Activated naive CD4-positive, alpha-beta T cell treated with anti-CD3 and anti-CD28 coated beads, Interleukin-2, amount 50 U/mL, for 24 hours (primary cell): Measurements from ENCODE around the gene GAB1.

ENCODE experiments used
- H3K27ac Mint-ChIP-seq: one replicate; pipeline ENCODE4 v1.8.0; 2021; ENCODE audit warnings: mild to moderate bottlenecking, mixed read lengths
- H3K27me3 Mint-ChIP-seq: one replicate; pipeline ENCODE4 v1.8.0; 2021; ENCODE audit warnings: mixed read lengths
- H3K36me3 Mint-ChIP-seq: one replicate; pipeline ENCODE4 v1.8.0; 2021; ENCODE audit warnings: mixed read lengths
- H3K4me1 Mint-ChIP-seq: one replicate; pipeline ENCODE4 v1.8.0; 2021; ENCODE audit warnings: mixed read lengths
- H3K4me3 Mint-ChIP-seq: one replicate; pipeline ENCODE4 v1.8.0; 2021; ENCODE audit warnings: mild to moderate bottlenecking, mixed read lengths
- H3K9me3 Mint-ChIP-seq: one replicate; pipeline ENCODE4 v1.8.0; 2021; ENCODE audit warnings: mixed read lengths

GAB1 gene

DNA sequence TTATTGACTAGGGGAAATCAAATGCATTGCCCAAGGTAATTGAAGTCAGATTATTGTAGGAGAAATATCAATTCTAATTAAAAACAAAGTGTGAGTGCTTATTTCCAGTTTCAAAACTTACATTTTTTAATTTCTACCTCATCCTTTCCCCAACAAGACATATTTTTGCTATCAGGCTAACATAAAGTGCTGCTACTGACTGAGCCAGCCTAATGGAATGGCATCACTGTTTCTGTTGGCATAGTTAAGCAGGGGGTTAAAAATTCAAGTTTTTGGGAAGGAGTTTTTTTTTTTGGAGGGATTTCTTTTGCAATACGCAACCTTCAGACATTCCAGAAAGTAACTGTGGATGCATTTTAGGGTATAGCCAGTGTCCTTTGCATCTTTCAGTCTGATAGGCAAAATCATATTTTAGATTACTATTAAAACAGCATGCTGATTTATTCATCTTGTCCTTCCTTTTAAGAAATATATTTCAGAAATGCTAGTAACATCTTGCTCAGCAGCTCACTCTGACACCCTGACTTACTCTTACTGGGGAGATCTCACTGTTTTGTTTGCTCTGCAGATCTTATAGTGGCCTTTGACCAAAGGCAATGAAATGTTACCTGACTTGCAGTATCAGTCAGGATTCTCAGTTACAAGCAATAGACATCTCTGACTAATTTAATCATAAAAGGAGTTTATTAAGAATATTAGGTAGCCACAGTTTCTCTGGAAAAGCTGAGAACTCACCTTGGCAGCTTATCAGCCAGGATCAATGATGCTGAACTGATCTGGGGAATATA is 24.4 kb downstream of the GAB1 start:
- H3K27me3 Mint-ChIP-seq = peaks cover 1% of the 10 kb centered on the region
- H3K27ac Mint-ChIP-seq = no peak overlapping the region
- peaks cover 3% of the 10 kb centered on the region for H3K36me3 Mint-ChIP-seq
- H3K9me3 Mint-ChIP-seq = no peaks in the 10 kb centered on the region
- no peak overlapping the region for H3K4me3 Mint-ChIP-seq
- H3K4me1 Mint-ChIP-seq = peaks cover 26% of the 10 kb centered on the region

DNA sequence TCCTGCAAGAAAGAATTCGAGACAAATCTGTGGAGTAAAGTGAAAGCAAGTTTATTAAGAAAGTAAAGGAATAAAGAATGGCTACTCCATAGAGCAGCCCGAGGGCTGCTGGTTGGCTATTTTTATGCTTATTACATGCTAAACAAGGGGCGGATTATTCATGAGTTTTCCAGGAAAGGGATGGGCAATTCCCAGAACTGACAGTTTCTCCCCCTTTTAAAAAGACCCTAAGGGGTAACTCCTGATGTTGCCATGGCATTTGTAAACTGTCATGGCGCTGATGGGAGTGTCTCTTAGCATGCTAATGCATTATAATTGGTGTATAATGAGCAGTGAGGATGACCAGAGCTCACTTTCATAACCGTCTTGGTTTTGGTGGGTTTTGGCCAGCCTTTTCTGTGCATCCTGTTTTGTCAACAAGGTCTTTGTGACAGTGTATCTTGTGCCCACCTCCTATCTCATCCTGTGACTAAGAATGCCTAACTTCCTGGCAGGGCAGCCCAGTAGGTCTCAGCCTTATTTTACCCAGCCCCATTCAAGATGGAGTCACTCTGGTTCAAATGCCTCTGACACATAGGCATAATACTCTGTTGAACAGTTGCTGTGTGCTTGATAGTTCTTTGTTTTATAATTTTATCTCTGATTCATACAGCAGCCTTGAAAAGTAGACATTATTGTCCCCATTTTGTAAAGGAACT is 25.8 kb downstream of the GAB1 start:
- no peak overlapping the region for H3K27ac Mint-ChIP-seq
- no peak overlapping the region for H3K4me3 Mint-ChIP-seq
- H3K27me3 Mint-ChIP-seq = peaks cover 1% of the 10 kb centered on the region

DNA sequence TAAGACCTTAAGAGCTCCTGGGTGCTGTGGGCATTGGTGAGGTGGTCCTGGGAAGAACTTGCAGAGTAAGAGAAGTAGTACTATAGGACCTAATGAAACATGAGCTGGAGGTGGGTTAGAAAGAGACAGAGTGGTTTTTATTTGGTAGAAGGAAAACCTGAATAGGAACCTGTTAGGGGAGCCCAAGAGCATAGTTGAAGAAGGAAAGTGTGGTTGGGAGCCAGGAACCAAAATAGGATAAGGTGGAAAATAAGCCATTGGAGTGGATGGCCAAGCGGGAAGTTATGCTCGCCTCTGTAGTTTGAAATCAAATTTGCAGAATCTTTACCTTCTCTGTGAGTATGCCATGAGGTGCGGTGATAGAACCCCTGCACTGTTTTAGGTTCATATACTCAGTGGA is 26.7 kb downstream of the GAB1 start:
- Mint-ChIP-seq H3K9me3 (no peaks in the 10 kb centered on the region), H3K27me3 (peaks cover 1% of the 10 kb centered on the region), H3K36me3 (peaks cover 3% of the 10 kb centered on the region), H3K4me1 (peaks cover 22% of the 10 kb centered on the region), H3K27ac (no peak overlapping the region), H3K4me3 (no peak overlapping the region)

More for the DNA sequence above, 25.8 kb downstream of the GAB1 start:
- peaks cover 3% of the 10 kb centered on the region for H3K36me3 Mint-ChIP-seq
- H3K9me3 Mint-ChIP-seq = no peaks in the 10 kb centered on the region
- H3K4me1 Mint-ChIP-seq = peaks cover 22% of the 10 kb centered on the region

DNA sequence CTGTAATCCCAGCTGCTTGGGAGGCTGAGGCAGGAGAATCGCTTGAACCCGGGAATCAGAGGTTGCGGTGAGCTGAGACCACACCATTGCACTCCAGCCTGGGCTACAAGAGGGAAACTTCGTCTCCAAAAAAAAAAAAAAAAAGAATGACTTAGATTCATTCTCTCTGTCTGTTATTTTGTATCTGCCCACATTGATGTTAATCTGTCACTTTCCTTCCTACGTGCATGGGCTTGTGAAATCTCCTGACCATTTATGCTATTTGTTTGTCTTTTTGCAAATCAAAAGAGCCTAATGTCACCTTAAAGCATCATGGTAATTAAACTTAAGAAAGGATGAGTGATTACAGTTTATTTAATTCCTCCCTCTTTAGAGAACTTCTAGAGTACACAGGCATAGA is 27.4 kb downstream of the GAB1 start:
- peaks cover 3% of the 10 kb centered on the region for H3K36me3 Mint-ChIP-seq
- H3K4me3 Mint-ChIP-seq = no peak overlapping the region
- no peak overlapping the region for H3K27ac Mint-ChIP-seq
- H3K27me3 Mint-ChIP-seq = peaks cover 1% of the 10 kb centered on the region
- H3K4me1 Mint-ChIP-seq = peaks cover 15% of the 10 kb centered on the region
- no peaks in the 10 kb centered on the region for H3K9me3 Mint-ChIP-seq

DNA sequence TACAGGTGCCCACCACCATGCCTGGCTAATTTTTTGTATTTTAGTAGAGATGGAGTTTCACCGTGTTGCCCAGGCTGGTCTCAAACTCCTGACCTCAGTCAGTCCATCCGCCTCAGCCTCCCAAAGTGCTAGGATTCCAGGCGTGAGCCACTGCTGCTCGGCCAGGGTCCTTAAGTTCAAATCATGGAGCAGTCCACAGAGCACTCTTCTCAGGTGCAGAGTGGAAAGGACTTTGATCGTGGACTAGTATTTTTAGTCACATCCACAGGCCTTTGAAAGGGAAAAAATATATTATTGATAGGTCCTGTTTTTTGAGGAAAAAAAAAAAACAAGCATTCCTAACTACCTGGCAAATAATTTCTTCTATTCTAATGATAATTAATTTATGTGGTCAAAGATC is 31.2 kb downstream of the GAB1 start:
- H3K27me3 Mint-ChIP-seq = peaks cover 7% of the 10 kb centered on the region
- H3K36me3 Mint-ChIP-seq = peaks cover 3% of the 10 kb centered on the region
- no peak overlapping the region for H3K27ac Mint-ChIP-seq
- H3K4me1 Mint-ChIP-seq = no peaks in the 10 kb centered on the region
- no peaks in the 10 kb centered on the region for H3K9me3 Mint-ChIP-seq
- no peak overlapping the region for H3K4me3 Mint-ChIP-seq

DNA sequence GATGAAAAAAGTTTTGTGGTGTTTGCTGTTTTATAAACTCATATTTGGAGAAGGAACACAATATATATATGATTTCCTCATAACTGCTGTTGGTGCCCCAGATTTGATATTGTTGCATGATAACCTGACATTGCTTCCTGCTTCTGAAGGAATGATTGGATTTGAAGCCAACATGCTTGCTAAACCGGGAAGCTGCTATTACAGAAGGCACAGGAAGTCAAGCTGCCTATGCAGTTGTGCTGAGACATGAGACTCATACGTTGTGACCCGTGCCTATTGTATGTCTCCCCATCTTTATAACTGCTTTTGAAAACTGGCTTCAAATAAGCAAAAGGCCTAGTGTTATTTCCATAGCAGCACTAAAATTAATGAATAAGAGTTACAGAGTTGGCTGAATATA is 32.9 kb downstream of the GAB1 start:
- no peak overlapping the region for H3K27ac Mint-ChIP-seq
- no peaks in the 10 kb centered on the region for H3K4me1 Mint-ChIP-seq
- no peak overlapping the region for H3K4me3 Mint-ChIP-seq
- no peaks in the 10 kb centered on the region for H3K36me3 Mint-ChIP-seq
- H3K9me3 Mint-ChIP-seq = no peaks in the 10 kb centered on the region
- peaks cover 7% of the 10 kb centered on the region for H3K27me3 Mint-ChIP-seq

DNA sequence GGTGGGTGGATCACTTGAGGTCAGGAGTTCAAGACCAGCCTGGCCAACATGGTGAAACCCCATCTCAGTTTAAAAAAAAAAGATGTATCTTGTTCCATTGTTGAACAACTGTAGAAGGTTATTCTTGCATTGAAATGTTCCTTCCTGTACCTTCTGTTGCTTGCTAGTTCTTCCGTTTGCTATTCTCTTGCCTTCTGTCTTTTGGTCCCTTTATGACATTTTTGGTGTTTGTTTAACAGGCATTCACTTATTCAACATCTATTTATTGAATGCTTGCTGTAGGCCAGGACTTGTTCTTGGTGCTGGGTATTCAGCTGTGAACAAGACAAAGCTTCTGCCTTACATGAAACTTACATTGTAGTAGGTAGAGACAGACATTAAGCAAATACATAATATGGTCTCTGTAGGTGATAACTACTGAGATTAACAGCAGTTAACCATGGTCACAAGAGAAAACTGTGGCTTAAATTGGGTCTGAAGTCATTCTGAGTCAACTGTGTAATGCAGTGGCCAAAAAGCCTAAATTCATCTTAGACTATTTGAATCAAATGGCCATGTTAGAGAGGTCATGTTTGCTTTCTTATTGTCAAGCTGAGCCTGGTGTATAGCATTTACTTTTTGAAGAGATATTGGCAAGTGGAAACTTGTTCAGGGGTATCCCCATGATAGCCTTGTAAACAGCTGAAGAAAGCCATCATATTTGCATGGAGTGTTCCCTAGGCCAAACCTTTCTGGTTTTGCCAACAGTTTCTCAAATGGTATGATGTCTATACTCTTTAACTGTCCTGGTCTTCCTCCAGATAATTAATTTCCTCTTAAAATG is 35.6 kb downstream of the GAB1 start:
- no peaks in the 10 kb centered on the region for H3K9me3 Mint-ChIP-seq
- peaks cover 7% of the 10 kb centered on the region for H3K27me3 Mint-ChIP-seq
- H3K4me3 Mint-ChIP-seq = no peak overlapping the region
- H3K36me3 Mint-ChIP-seq = no peaks in the 10 kb centered on the region
- no peaks in the 10 kb centered on the region for H3K4me1 Mint-ChIP-seq
- no peak overlapping the region for H3K27ac Mint-ChIP-seq

DNA sequence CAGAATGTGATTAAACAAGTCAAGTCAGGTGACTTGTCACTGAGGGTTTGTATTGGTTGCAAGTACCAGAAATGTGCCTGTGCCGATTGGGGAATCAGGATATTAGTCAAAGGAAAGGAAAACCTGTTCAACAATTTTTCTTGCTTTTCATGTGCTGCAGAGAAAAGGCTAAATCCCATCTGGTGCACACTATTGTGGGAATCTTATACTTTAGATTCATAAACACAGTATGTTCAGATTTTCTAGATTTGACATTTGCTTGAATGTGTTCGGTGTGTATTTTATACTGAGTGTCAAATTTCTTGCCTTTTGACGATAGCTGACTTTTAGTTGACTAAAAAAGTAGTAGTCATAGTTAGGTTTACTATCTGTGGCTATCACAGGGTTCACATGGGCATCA is 37.6 kb downstream of the GAB1 start:
- Mint-ChIP-seq H3K4me3 (no peak overlapping the region), H3K9me3 (no peaks in the 10 kb centered on the region), H3K27me3 (peaks cover 7% of the 10 kb centered on the region), H3K36me3 (no peaks in the 10 kb centered on the region), H3K4me1 (no peaks in the 10 kb centered on the region), H3K27ac (no peak overlapping the region)

DNA sequence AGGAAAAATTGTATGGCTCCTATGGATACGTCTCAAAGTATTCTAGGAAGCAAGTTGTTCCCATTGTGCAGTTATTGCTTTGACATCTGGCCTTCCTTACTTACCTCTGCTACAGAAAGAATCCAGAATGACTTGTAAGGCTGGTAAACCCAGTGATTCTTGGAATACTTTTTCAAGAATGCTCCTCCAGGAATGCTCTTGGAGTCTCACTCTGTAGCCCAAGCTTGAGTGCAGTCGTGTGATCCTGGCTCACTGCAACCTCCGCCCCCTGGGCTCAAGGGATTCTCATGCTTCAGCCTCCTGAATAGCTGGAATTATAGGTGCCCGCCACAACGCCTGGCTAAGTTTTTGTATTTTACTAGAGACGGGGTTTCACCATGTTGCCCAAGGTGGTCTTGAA is 38.1 kb downstream of the GAB1 start:
- H3K27ac Mint-ChIP-seq = no peak overlapping the region
- H3K27me3 Mint-ChIP-seq = peaks cover 6% of the 10 kb centered on the region
- H3K9me3 Mint-ChIP-seq = no peaks in the 10 kb centered on the region
- H3K4me1 Mint-ChIP-seq = no peaks in the 10 kb centered on the region
- no peak overlapping the region for H3K4me3 Mint-ChIP-seq
- H3K36me3 Mint-ChIP-seq = no peaks in the 10 kb centered on the region

DNA sequence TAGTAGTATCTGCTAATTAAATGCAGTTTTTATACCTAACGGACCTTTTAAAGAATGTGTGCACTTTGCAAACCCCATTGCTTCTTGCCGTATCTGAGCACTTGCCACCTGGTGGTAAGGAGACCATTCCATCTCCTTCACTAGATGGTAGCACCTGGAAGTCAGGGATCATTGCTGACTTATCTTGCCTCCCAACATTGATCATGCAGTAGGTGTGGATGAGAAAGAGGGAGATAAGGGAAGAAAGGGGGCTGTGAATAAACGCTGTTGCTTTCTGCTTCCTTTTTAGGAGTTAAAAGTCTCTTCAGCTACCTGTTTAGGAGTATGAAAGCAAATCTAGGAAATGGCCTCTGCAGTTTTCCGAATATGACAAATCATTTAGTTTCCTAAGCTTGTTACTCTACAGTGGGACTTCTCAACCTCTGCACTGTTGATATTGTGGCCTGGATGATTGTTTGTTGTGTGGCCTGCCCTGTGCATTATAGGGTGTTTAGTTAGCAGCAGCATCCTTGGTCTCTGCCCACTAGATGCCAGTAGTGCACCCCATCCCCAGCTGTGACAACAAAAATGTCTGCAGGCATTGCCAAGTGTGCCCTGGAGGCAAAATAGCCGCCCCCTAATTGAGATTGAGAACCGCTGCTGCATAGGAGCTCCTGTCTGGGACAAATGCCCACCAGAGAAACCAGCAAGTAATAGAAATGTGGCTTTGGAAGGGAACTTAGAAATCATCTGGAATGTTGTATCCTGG is 38.8 kb downstream of the GAB1 start:
- H3K27ac Mint-ChIP-seq = no peak overlapping the region
- peaks cover 3% of the 10 kb centered on the region for H3K27me3 Mint-ChIP-seq
- no peaks in the 10 kb centered on the region for H3K9me3 Mint-ChIP-seq
- H3K4me3 Mint-ChIP-seq = no peak overlapping the region
- H3K4me1 Mint-ChIP-seq = no peaks in the 10 kb centered on the region
- H3K36me3 Mint-ChIP-seq = no peaks in the 10 kb centered on the region

DNA sequence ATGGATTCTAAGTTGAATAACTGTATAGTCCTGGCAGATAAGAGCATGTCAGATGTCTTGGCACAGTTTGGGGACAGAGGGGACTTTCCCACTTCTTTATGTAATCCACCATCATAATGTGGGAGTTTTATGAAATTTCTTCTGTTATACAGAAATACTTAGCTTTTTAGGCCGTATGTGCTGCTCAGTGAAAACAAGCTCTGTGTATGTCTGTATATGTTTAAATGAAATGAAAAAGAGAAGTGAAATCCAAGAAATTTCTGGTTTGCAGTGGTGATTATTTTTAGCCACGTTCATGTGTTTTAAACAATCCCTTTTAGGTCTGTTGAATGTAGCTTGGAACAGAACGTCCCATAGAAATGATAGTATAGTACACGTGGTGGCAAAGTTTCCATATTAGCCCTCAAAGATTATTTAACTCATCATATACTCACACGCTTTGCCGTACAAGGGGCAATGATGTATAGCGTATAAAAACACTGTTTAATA is 41.0 kb downstream of the GAB1 start:
- no peaks in the 10 kb centered on the region for H3K4me1 Mint-ChIP-seq
- H3K36me3 Mint-ChIP-seq = no peaks in the 10 kb centered on the region
- H3K27ac Mint-ChIP-seq = no peak overlapping the region
- H3K27me3 Mint-ChIP-seq = no peaks in the 10 kb centered on the region
- no peaks in the 10 kb centered on the region for H3K9me3 Mint-ChIP-seq
- no peak overlapping the region for H3K4me3 Mint-ChIP-seq

DNA sequence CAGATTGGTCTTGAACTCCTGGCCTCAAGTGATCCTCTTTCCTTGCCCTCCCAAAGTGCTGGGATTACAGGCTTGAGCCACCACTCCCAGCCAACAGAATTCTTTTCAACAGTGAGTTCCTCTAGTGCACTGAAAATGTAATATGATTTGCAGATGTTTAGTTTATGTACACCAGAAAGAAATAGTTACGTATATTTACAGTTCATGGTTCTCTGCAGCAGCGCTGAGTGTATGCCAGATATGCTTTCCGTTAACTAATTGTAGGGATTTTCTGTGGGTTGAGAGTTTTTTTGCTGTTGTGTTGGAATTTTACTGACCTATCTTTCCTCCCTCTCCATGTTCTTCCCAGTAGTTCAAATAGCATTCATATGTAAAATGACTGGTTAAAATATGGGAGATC is 44.0 kb downstream of the GAB1 start:
- Mint-ChIP-seq H3K4me3 (no peak overlapping the region), H3K27me3 (no peaks in the 10 kb centered on the region), H3K9me3 (no peaks in the 10 kb centered on the region), H3K27ac (no peak overlapping the region), H3K36me3 (no peaks in the 10 kb centered on the region), H3K4me1 (no peaks in the 10 kb centered on the region)

DNA sequence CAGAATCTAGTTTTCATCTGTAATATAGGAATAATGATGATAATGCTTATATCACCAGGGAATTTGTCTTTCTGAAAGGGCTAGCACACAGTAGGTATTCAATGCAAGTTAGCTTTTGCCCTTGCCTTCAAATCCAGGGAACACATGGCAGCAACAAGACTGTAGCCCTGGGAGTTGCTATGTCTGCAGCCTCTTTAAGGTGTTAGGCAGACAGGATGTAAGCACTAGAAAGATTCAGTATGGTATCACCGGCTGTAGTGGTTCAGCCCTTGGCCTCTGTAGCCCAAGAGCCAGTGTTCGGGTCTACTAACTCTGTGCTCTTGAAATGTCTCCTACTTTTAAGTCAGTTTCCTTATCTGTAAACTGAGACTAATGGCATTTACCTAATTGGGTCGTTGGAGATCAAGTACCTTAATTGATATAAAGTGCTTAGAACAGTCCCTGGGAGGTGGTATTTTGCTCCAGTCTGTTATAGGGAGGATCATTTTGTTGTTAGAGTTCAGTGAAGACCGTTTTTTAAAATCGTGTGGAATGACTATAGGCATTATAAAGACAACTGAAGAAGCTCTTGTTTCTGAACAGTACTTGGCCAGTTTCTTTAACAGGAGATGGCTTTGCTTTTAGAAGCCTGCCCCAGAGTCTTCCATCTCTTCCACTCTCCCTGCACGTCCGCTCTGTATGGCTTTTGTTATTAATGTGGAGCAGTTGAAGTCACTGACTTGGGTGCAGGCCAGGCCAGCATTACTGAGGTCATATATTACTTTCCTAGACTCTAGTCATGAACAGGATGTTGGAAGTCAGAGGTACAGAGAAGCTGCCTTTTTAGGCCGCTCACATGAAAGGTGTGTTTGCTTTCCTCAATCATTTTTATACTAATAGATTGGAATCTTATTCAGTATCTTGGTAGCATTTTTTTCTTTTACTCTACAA is 44.8 kb downstream of the GAB1 start:
- H3K4me1 Mint-ChIP-seq = no peaks in the 10 kb centered on the region
- H3K36me3 Mint-ChIP-seq = no peaks in the 10 kb centered on the region
- peaks cover 1% of the 10 kb centered on the region for H3K27me3 Mint-ChIP-seq
- no peaks in the 10 kb centered on the region for H3K9me3 Mint-ChIP-seq
- no peak overlapping the region for H3K4me3 Mint-ChIP-seq
- H3K27ac Mint-ChIP-seq = no peak overlapping the region

DNA sequence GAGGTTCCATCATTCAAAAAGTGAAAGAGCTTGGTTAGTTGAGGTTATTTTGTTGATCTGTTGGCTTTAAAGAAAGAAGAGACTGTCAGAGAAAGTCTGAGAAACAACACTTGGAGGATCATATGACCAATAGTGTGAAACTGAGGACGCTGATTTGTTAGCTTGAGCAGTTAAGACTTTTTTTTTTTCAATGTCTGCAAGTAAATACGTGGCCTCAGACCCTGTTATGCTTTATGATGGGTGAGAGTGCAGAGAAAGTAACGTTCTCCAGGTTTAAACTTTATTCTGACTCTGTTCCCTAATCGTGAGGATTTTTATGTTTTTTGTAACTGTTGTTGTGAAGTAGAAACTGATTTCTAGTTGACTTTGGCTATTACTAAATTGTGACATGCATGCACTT is 45.9 kb downstream of the GAB1 start:
- Mint-ChIP-seq H3K27ac (no peak overlapping the region), H3K27me3 (peaks cover 1% of the 10 kb centered on the region), H3K4me1 (no peaks in the 10 kb centered on the region), H3K36me3 (no peaks in the 10 kb centered on the region), H3K9me3 (no peaks in the 10 kb centered on the region), H3K4me3 (no peak overlapping the region)
